Pancreas (tissue), 10 donors: ENCODE results near the gene SLC20A1. TPM values are rescaled to one million over a fixed set of nuclear protein-coding genes. Genes with fewer than 3 reads are reported as not detected.

Experiments
- ATAC-seq, 4 donors: fragments of 200-7000 bp; cut with Tn5 transposase; one replicate each; pipeline versions ENCODE4 v1.8.0 to v1.9.1; 2020; ENCODE audit warnings: mild to moderate bottlenecking in 4 of 4, moderate library complexity in 4 of 4
- DNase-seq, 6 donors: peaks; one replicate each; pipeline ENCODE4 v3.0.0-alpha.2; 2020
- FAIRE-seq: peaks from 2 replicates; lab custom pipeline; 2012; peaks lifted over from hg19 to GRCh38; lab: Jason Lieb, UNC
- H3K27ac ChIP-seq, 4 donors: fragments of 200-600 bp; sonication (generic); 1 replicate in 3 of 4; 2 replicates in 1 of 4; pipeline versions ENCODE4 v1.5.0 to v1.8.0; 2020
- H3K27me3 ChIP-seq, 4 donors: fragments of 200-600 bp; one replicate each; pipeline ENCODE4 v1.8.0; 2021
- H3K36me3 ChIP-seq, 3 donors: fragments of 200-600 bp; sonication (generic) in 1 of 3; one replicate each; pipeline versions ENCODE4 v1.5.0 to v1.8.0; 2020 to 2021
- H3K4me1 ChIP-seq, 3 donors: fragments of 200-600 bp; one replicate each; pipeline ENCODE4 v1.8.0; 2021
- H3K4me3 ChIP-seq, 4 donors: fragments of 200-600 bp; sonication (generic) in 2 of 4; one replicate each; pipeline versions ENCODE4 v1.5.0 to v1.8.0; 2020 to 2021
- H3K9me3 ChIP-seq, 4 donors: fragments of 200-600 bp; one replicate each; pipeline ENCODE4 v1.8.0; 2021
- CTCF ChIP-seq, 4 donors: fragments of 200-600 bp; sonication (generic) in 3 of 4; IDR thresholded peaks; one replicate each; pipeline versions ENCODE4 v1.5.0 to v1.8.0; 2021; ENCODE audit warnings: antibody characterized with exemption in 4 of 4
- WGBS, 2 donors: extraction: QIAGEN DNeasy Blood & Tissue Kit; methylation state at CpG; one replicate each; pipeline ENCODE4 v1.1.7; 2013; 5-methylcytosine and 5-hydroxymethylcytosine counted together
- intact Hi-C, 3 donors: fragments of 100-400 bp; cut with DNase I; formaldehyde crosslinking; loops; one replicate each; pipeline versions ENCODE4 v1.11.1 to v1.14.2; 2022
- polyA plus RNA-seq, 2 donors: library from polyadenylated mRNA; stranded (reverse); fragments of 200-250 nt; gene quantifications; one replicate each; pipeline ENCODE4 v1.2.3, GENCODE V29; 2013
- total RNA-seq, 6 donors: library from RNA; stranded (reverse); fragmentation: NEBNext Ultra II Directional in 4 of 6; extraction: Animal tissue kit (Norgen Biotek cat#: 25700) in 4 of 6; gene quantifications; one replicate each; pipeline versions ENCODE4 v1.2.1 to v1.2.4, GENCODE V29; 2021 to 2023
- donor health status: healthy with polysubstance abuse.
- donor health status: DM: no; HTN: no; CAD: no; lungs with moderate emphysema.
- donor health status: DM: no; HTN: no; CAD: no.
- donor health status: control.
- donor health status: control.
- donor health status: Bipolar disorder and iron deficiency.
- donor health status: DM: yes; HTN: yes; CAD: no.
- donor health status: DM: no; HTN: no; CAD: no.
- donor health status: DM: no; HTN: no; CAD: no.
- donor health status: DM: yes; HTN: yes; CAD: no.

The SLC20A1 gene
- total and polyA plus RNA-seq, 8 donors, result 10.6 to 25.9 (median 17.2) TPM

GRCh38 chr2:112669667-112670066 is 23.9 kb downstream of the SLC20A1 start:
- H3K9me3 ChIP-seq, result no peaks in the 10 kb centered on the region
- FAIRE-seq (no peak), ATAC-seq (no peak), DNase-seq (no peak)
- intact Hi-C loops, result no loop called here
- no peak overlapping the region for H3K27ac ChIP-seq
- no peak for TF ChIP-seq CTCF (IDR thresholded peaks at IDR 0.05)
- no peaks in the 10 kb centered on the region for H3K27me3 ChIP-seq
- no peak overlapping the region for H3K4me3 ChIP-seq
- WGBS, 2 donors, result 82 to 92% methylated on average over 4 of the region's 4 CpGs
- no peaks in the 10 kb centered on the region for H3K4me1 ChIP-seq
- no peaks in the 10 kb centered on the region for H3K36me3 ChIP-seq

GRCh38 chr2:112670252-112671022 is 24.7 kb downstream of the SLC20A1 start:
- WGBS, 2 donors, result 78% methylated on average over 5 of the region's 5 CpGs
- Histone ChIP-seq H3K36me3 (no peaks in the 10 kb centered on the region), H3K27ac (no peak overlapping the region), H3K27me3 (no peaks in the 10 kb centered on the region), H3K4me1 (no peaks in the 10 kb centered on the region), H3K4me3 (no peak overlapping the region), H3K9me3 (no peaks in the 10 kb centered on the region)
- no peak for TF ChIP-seq CTCF (IDR thresholded peaks at IDR 0.05)
- FAIRE-seq (no peak), ATAC-seq (no peak), DNase-seq (no peak)
- intact Hi-C loops, result no loop called here

DNA sequence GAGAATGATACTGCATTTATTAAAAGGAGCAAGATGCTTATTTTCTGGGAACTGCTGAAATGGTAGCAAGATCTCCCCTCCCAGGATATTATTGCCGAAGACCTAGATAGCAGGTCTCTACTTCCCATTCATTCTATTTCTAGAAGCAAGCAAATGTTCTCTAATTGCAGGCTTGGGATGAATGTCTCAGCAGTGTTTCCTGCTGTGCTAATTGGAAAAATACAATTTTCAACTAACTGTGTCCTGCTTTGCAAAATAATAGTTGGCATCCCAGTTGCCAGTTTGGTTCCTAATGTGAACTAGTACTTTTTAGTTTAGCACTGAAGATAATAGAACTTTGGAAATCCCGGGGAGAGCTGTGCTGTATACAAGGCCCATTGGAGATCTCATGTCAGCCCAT is 26.1 kb downstream of the SLC20A1 start:
- H3K9me3 ChIP-seq, result no peaks in the 10 kb centered on the region
- no peak overlapping the region for H3K4me3 ChIP-seq
- no peak for ATAC-seq
- WGBS, 2 donors, result 81 to 92% methylated on average over 2 of the region's 2 CpGs
- no peak for FAIRE-seq
- TF ChIP-seq CTCF (IDR thresholded peaks at IDR 0.05), result no peak
- no peaks in the 10 kb centered on the region for H3K36me3 ChIP-seq
- no peaks in the 10 kb centered on the region for H3K4me1 ChIP-seq
- H3K27me3 ChIP-seq, result no peaks in the 10 kb centered on the region
- H3K27ac ChIP-seq, result no peak overlapping the region
- intact Hi-C loops, result no loop called here
- DNase-seq, result no peak

GRCh38 chr2:112673008-112673407 is 27.3 kb downstream of the SLC20A1 start:
- H3K4me1 ChIP-seq, result no peaks in the 10 kb centered on the region
- FAIRE-seq (no peak), ATAC-seq (no peak), DNase-seq (no peak)
- no peaks in the 10 kb centered on the region for H3K9me3 ChIP-seq
- H3K27ac ChIP-seq, result no peak overlapping the region
- intact Hi-C loops, result no loop called here
- no peak for TF ChIP-seq CTCF (IDR thresholded peaks at IDR 0.05)
- H3K27me3 ChIP-seq, result no peaks in the 10 kb centered on the region
- no peaks in the 10 kb centered on the region for H3K36me3 ChIP-seq
- H3K4me3 ChIP-seq, result no peak overlapping the region
- WGBS, 2 donors, result 97% methylated on average over 1 of the region's 1 CpG

- Histone ChIP-seq H3K4me3 (no peak overlapping the region), H3K4me1 (no peaks in the 10 kb centered on the region), H3K36me3 (no peaks in the 10 kb centered on the region), H3K27ac (no peak overlapping the region), H3K9me3 (no peaks in the 10 kb centered on the region), H3K27me3 (no peaks in the 10 kb centered on the region)
- peak in 3 of 4 donors; percentile 30 to 79 (median 77) for ATAC-seq
- intact Hi-C loops, result no loop called here
- WGBS, 2 donors, result 75 to 92% methylated on average over 12 of the region's 12 CpGs
- no peak for TF ChIP-seq CTCF (IDR thresholded peaks at IDR 0.05)
- DNase-seq, result peak in 2 of 6 donors; percentile 5 to 50
- FAIRE-seq, result no peak
Measured at GRCh38 chr2:112674229-112674628, 28.5 kb downstream of the SLC20A1 start.
